Liver (tissue), 3 donors: ENCODE measurements around the gene CACNA1D.

ENCODE experiments used
- EGR1 ChIP-seq, 2 donors: IDR thresholded peaks; 2 replicates each; pipeline ENCODE4 v1.6.1; 2016 to 2018; ENCODE audit warnings: antibody characterized with exemption in 2 of 2, low read depth in 2 of 2
- SP1 ChIP-seq: IDR thresholded peaks from 2 replicates; pipeline ENCODE4 v1.6.1; 2018; ENCODE audit warnings: antibody characterized with exemption, mild to moderate bottlenecking
- YY1 ChIP-seq: IDR thresholded peaks from 2 replicates; pipeline ENCODE4 v1.6.1; 2016; ENCODE audit warnings: antibody characterized with exemption, mild to moderate bottlenecking
- TF ChIP-seq, protein P1 (sequence below): fragments of 150-350 bp; IDR thresholded peaks from 2 replicates; pipeline ENCODE4 v1.5.1; 2017; ENCODE audit warnings: improper control_type of control experiment, low read depth, low read length; ENCODE audit not compliant: missing input control
- TF ChIP-seq, protein P2 (sequence below): IDR thresholded peaks from 2 replicates; pipeline ENCODE4 v1.6.1; 2016; ENCODE audit warnings: antibody characterized with exemption
- TF ChIP-seq, protein P3 (sequence below): IDR thresholded peaks from 2 replicates; pipeline ENCODE4 v1.6.1; 2016; ENCODE audit warnings: antibody characterized with exemption
- donor health status: healthy.
- donor health status: healthy.

DNA sequence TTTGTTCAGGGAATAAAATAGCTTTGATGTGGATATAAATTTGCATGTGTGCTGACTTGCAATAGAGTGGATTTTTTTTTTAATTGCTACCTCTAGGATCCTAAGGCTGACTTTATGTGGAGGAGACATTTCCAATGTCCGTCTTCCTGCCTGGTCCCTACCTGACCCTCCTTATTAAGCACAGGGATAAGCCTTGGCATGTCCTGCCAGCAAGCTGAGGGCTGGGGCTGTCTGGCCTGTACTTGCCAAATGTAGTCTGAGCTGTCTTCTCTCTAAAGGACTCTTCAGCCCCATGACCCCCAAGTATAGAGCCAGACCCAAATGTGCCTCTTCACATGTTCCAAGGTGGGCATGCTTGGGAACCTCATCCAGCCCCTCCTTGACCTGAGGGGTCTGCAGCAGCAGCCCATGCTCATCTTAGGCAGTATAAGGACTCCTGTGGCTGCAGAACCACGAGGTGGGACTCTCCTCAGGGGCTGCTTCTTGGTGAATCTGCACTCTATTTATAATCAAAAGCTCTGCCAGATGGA is 88.8 kb downstream of the CACNA1D start:
- TF ChIP-seq, protein P1, sequence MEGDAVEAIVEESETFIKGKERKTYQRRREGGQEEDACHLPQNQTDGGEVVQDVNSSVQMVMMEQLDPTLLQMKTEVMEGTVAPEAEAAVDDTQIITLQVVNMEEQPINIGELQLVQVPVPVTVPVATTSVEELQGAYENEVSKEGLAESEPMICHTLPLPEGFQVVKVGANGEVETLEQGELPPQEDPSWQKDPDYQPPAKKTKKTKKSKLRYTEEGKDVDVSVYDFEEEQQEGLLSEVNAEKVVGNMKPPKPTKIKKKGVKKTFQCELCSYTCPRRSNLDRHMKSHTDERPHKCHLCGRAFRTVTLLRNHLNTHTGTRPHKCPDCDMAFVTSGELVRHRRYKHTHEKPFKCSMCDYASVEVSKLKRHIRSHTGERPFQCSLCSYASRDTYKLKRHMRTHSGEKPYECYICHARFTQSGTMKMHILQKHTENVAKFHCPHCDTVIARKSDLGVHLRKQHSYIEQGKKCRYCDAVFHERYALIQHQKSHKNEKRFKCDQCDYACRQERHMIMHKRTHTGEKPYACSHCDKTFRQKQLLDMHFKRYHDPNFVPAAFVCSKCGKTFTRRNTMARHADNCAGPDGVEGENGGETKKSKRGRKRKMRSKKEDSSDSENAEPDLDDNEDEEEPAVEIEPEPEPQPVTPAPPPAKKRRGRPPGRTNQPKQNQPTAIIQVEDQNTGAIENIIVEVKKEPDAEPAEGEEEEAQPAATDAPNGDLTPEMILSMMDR = no peak
- no peak for TF ChIP-seq YY1
- TF ChIP-seq, protein P2, sequence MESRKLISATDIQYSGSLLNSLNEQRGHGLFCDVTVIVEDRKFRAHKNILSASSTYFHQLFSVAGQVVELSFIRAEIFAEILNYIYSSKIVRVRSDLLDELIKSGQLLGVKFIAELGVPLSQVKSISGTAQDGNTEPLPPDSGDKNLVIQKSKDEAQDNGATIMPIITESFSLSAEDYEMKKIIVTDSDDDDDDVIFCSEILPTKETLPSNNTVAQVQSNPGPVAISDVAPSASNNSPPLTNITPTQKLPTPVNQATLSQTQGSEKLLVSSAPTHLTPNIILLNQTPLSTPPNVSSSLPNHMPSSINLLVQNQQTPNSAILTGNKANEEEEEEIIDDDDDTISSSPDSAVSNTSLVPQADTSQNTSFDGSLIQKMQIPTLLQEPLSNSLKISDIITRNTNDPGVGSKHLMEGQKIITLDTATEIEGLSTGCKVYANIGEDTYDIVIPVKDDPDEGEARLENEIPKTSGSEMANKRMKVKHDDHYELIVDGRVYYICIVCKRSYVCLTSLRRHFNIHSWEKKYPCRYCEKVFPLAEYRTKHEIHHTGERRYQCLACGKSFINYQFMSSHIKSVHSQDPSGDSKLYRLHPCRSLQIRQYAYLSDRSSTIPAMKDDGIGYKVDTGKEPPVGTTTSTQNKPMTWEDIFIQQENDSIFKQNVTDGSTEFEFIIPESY = no peak
- no peak for TF ChIP-seq SP1
- TF ChIP-seq, protein P3, sequence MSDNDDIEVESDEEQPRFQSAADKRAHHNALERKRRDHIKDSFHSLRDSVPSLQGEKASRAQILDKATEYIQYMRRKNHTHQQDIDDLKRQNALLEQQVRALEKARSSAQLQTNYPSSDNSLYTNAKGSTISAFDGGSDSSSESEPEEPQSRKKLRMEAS = no peak
- no peak for TF ChIP-seq EGR1 (IDR thresholded peaks at IDR 0.05; ENCODE audit: low read depth in 2 of 2)
